Activated gamma-delta T cell treated with anti-CD3 and anti-CD28 coated beads, Interleukin-2, amount 50 U/mL, for 16 hours (primary cell): Measurements from ENCODE around the gene TF.
"Not testable (repeated sequence)": the region's sequence is repeated elsewhere in the genome, so short reads cannot be mapped to it uniquely, and the experiment has no call there.

Experiments used
- DNase-seq: peaks from one replicate; pipeline ENCODE4 v3.0.0-alpha.2; 2020; ENCODE audit warnings: low read depth

Gene TF

GRCh38 chr3:133765256-133765655, 19.1 kb downstream of the TF start:
- no peak for DNase-seq

GRCh38 chr3:133767607-133768006, 21.4 kb downstream of the TF start:
- no peak for DNase-seq

GRCh38 chr3:133769536-133769935, 23.3 kb downstream of the TF start:
- DNase-seq = no peak

- DNase-seq = no peak
These were observed 27.5 kb downstream of the TF start for GRCh38 chr3:133773732-133774131.

- no peak for DNase-seq
These were observed 29.1 kb downstream of the TF start for GRCh38 chr3:133775309-133775708.

GRCh38 chr3:133775835-133776234, 29.6 kb downstream of the TF start:
- no peak for DNase-seq

- DNase-seq = no peak
These were observed 30.7 kb downstream of the TF start for GRCh38 chr3:133776794-133777438.

- no peak for DNase-seq
These were observed 31.8 kb downstream of the TF start for GRCh38 chr3:133777807-133778568.

- no peak for DNase-seq
These were observed 33.5 kb downstream of the TF start for GRCh38 chr3:133779626-133780203.

- not testable (repeated sequence) for DNase-seq
These were observed 34.6 kb downstream of the TF start for GRCh38 chr3:133780756-133781155.

- DNase-seq = no peak
These were observed 35.4 kb downstream of the TF start for GRCh38 chr3:133781570-133781969.

GRCh38 chr3:133782454-133782853, 36.3 kb downstream of the TF start:
- DNase-seq = no peak

GRCh38 chr3:133783762-133784161, 37.6 kb downstream of the TF start:
- no peak for DNase-seq

- no peak for DNase-seq
These were observed 41.8 kb downstream of the TF start for GRCh38 chr3:133788024-133788423.

- no peak for DNase-seq
These were observed 46.1 kb downstream of the TF start for GRCh38 chr3:133792171-133792763.

- DNase-seq = no peak
These were observed 51.4 kb downstream of the TF start for GRCh38 chr3:133797396-133798105.

- DNase-seq = no peak
These were observed 53.8 kb downstream of the TF start for GRCh38 chr3:133799794-133800585.

GRCh38 chr3:133803469-133803868, 57.3 kb downstream of the TF start:
- no peak for DNase-seq

GRCh38 chr3:133804896-133805295, 58.7 kb downstream of the TF start:
- DNase-seq = no peak

GRCh38 chr3:133805384-133805701, 59.1 kb downstream of the TF start:
- no peak for DNase-seq

GRCh38 chr3:133805702-133806475, 59.7 kb downstream of the TF start, which contains the start of gene SRPRB:
Gene SRPRB, plus strand, starts transcription at chr3:133805815. Its CDS starts 34 bp downstream, at chr3:133805849.
- peak; percentile 93 for DNase-seq
